Left ventricle myocardium inferior (tissue), 1 donor: ENCODE measurements around the gene TEX55. TPM values are rescaled to one million over a fixed set of nuclear protein-coding genes. Genes with fewer than 3 reads are reported as not detected.

Experiments used
- DNase-seq: peaks from one replicate; pipeline ENCODE4 v3.0.0-alpha.2; 2020
- H3K27ac ChIP-seq: fragments of 200-600 bp; replicated peaks from 2 replicates; pipeline ENCODE4 v1.8.0; 2021
- H3K27me3 ChIP-seq: fragments of 200-600 bp; 2 replicates; pipeline ENCODE4 v1.8.0; 2021; ENCODE audit warnings: low read depth
- H3K36me3 ChIP-seq: fragments of 200-600 bp; 2 replicates; pipeline ENCODE4 v1.8.0; 2021
- H3K4me1 ChIP-seq: fragments of 200-600 bp; 2 replicates; pipeline ENCODE4 v1.8.0; 2021
- H3K4me3 ChIP-seq: fragments of 200-600 bp; 2 replicates; pipeline ENCODE4 v1.8.0; 2021; ENCODE audit warnings: mild to moderate bottlenecking, moderate library complexity
- H3K9me3 ChIP-seq: fragments of 200-600 bp; replicated peaks from 2 replicates; pipeline ENCODE4 v1.8.0; 2021
- intact Hi-C: fragments of 100-400 bp; cut with micrococcal nuclease; formaldehyde crosslinking; loops from one replicate; pipeline ENCODE4 v1.11.0; 2022
- total RNA-seq: library from RNA; stranded (reverse); fragmentation: NEBNext Ultra II Directional; extraction: Animal tissue kit (Norgen Biotek cat#: 25700); gene quantifications from one replicate; pipeline ENCODE4 v1.2.1, GENCODE V29; 2021
- TF ChIP-seq, protein P1 (sequence below): fragments of 200-600 bp; IDR thresholded peaks from 2 replicates; pipeline ENCODE4 v1.8.0; 2021; ENCODE audit warnings: antibody characterized with exemption, mild to moderate bottlenecking, borderline replicate concordance
- donor health status: DM: no; HTN: yes; CAD: no; lungs with severe emphysema.

The TEX55 gene
- total RNA-seq, 1 donor from 2014 or later: not detected

DNA sequence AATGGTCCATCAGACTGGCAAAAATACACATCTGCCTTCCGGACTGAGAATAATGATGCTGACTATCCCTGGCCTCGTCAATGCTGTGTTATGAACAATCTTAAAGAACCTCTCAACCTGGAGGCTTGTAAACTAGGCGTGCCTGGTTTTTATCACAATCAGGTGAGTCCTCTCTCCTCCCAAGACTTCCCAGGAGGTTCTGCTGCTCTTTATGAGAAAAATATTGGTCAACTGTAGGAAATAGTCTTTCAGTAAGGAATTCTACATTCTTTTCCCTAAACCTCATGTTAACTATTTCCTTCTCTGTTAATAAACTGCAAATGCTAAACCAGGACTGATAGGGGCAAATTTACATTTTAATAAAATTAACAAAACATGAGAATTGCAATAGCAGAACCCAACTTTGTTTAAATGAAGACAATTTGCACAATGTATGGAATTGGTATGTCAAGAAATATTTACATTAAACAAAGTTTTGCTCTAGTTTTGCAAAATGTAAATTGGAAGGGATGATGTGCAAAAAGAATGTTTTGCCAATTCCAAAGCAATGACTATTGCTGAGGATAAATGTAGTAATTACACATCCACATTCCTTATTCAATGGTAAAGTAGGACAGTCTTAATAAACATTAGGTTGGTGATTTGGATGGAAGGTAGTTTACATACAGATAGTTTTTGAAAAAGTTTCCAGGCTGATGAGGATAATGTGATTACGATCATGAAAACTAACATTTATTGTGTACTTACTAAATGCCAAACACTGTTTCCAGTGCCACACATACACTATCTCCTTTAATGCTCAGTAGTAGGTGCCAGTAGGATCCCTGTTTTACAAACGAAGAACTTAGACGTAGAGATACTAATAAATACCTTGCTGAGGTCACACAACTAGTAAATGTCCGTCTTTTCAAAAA, 48.5 kb downstream of the TEX55 start:
- no peaks in the 10 kb centered on the region for H3K9me3 ChIP-seq
- no peaks in the 10 kb centered on the region for H3K27me3 ChIP-seq
- H3K4me3 ChIP-seq: no peak overlapping the region
- H3K36me3 ChIP-seq: no peaks in the 10 kb centered on the region
- no peak for DNase-seq
- TF ChIP-seq, protein P1, sequence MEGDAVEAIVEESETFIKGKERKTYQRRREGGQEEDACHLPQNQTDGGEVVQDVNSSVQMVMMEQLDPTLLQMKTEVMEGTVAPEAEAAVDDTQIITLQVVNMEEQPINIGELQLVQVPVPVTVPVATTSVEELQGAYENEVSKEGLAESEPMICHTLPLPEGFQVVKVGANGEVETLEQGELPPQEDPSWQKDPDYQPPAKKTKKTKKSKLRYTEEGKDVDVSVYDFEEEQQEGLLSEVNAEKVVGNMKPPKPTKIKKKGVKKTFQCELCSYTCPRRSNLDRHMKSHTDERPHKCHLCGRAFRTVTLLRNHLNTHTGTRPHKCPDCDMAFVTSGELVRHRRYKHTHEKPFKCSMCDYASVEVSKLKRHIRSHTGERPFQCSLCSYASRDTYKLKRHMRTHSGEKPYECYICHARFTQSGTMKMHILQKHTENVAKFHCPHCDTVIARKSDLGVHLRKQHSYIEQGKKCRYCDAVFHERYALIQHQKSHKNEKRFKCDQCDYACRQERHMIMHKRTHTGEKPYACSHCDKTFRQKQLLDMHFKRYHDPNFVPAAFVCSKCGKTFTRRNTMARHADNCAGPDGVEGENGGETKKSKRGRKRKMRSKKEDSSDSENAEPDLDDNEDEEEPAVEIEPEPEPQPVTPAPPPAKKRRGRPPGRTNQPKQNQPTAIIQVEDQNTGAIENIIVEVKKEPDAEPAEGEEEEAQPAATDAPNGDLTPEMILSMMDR: no peak
- H3K4me1 ChIP-seq: no peaks in the 10 kb centered on the region
- no peak overlapping the region for H3K27ac ChIP-seq
- intact Hi-C loops: no loop called here

DNA sequence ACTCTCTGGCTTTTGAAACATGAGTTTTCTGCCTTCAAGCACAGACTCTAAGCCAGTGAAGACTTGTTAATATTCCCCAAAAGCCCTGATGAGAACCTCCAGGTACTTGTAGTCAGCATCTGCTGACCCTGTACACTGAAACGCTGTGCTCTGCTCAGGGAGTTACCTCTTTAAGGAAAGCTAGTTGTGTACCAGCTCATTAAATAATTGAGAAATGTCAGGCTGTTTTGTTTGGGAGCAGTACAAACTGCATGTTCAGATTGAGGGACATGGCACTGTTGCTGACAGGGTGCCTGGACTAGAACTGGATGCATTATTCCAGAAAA, 49.1 kb downstream of the TEX55 start:
- TF ChIP-seq, protein P1: no peak
- DNase-seq: no peak
- H3K27me3 ChIP-seq: no peaks in the 10 kb centered on the region
- H3K27ac ChIP-seq: no peak overlapping the region
- intact Hi-C loops: no loop called here
- H3K36me3 ChIP-seq: no peaks in the 10 kb centered on the region
- H3K9me3 ChIP-seq: no peaks in the 10 kb centered on the region
- H3K4me3 ChIP-seq: no peak overlapping the region
- no peaks in the 10 kb centered on the region for H3K4me1 ChIP-seq

DNA sequence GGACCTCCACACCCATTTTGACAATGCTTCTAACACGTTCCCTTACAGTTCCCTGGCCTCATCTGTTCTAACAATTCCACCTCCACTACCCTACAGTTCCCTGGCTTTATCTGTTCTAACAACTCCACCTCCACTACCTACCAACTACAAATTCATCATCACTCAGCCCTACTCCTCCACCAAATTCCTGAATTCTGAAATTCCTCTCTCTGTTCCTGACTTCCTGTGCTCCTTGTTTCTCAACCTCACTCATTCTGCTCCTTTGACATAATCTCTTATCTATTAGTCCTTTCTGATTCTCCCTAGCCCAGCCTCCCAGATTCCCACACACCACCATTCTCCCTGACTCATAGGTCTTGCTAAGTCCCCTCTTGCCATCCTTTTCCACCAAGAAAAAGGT, 49.9 kb downstream of the TEX55 start:
- Histone ChIP-seq H3K9me3 (no peaks in the 10 kb centered on the region), H3K27me3 (no peaks in the 10 kb centered on the region), H3K4me3 (no peak overlapping the region), H3K4me1 (no peaks in the 10 kb centered on the region), H3K27ac (no peak overlapping the region), H3K36me3 (no peaks in the 10 kb centered on the region)
- intact Hi-C loops: no loop called here
- no peak for DNase-seq
- TF ChIP-seq, protein P1: no peak

Other genes with a start within 250 kb of the TEX55 start
- gene IGSF11, start 111.3 kb upstream of the TEX55 start, total RNA-seq: 2.1 TPM
- gene UPK1B, start 27.4 kb downstream of the TEX55 start, total RNA-seq: not detected
- gene B4GALT4, start 94.7 kb downstream of the TEX55 start, total RNA-seq: 12.7 TPM
- gene ARHGAP31, start 148.2 kb downstream of the TEX55 start, total RNA-seq: 38.0 TPM